Neural cell (in vitro differentiated cells): Measurements from ENCODE around the gene ENO3.

Source experiments
- EP300 ChIP-seq: fragments of 450-650 bp; conservative IDR thresholded peaks from 2 replicates; pipeline ENCODE4 v1.6.1; 2014; ENCODE audit warnings: antibody characterized with exemption, mild to moderate bottlenecking, moderate library complexity; ENCODE audit not compliant: poor library complexity, severe bottlenecking
- EZH2 ChIP-seq: fragments of 200-600, 300-800 bp; shearing (Covaris generic), sonication (generic); IDR thresholded peaks from 2 replicates; pipeline ENCODE4 v1.6.1; 2014; ENCODE audit warnings: antibody characterized with exemption, low read length, borderline replicate concordance, mild to moderate bottlenecking; ENCODE audit not compliant: insufficient read depth, poor library complexity, severe bottlenecking
- POLR2AphosphoS5 ChIP-seq: IDR thresholded peaks from 2 replicates; pipeline ENCODE4 v1.6.1; 2012
- RAD21 ChIP-seq: fragments of 450-650 bp; conservative IDR thresholded peaks from 2 replicates; pipeline ENCODE4 v1.6.1; 2014; ENCODE audit warnings: antibody characterized with exemption, mild to moderate bottlenecking, moderate library complexity
- TF ChIP-seq, protein P1 (sequence below): fragments of 450-650 bp; IDR thresholded peaks from 2 replicates; pipeline ENCODE4 v1.5.1; 2014; ENCODE audit warnings: antibody characterized with exemption, mild to moderate bottlenecking, moderate library complexity; ENCODE audit not compliant: poor library complexity, severe bottlenecking
- TF ChIP-seq, protein P2 (sequence below): IDR thresholded peaks from 2 replicates; pipeline ENCODE4 v1.6.1; 2012; ENCODE audit warnings: borderline replicate concordance

DNA sequence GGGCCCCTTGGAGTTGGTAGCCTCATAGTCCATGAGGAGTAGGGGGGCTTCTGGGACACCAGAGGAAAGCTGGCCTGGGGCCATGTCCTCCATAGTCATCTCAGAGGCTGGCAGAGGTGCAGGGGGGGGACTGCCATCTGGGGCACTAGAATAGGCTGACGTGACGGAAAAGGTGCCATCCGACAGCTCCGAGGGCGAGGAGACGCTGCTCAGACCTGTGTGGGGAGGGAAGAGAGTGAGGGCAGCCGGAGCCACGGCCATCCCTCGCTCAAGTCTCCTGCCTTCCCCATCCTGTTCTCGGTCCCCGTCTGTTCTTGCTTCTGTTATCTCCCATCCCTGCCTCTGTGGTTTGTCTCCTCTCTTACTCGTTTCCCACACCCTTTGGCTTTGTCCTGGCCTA lies 21.4 kb downstream of the ENO3 start:
- no peak for TF ChIP-seq EP300
- no peak for TF ChIP-seq RAD21
- TF ChIP-seq POLR2AphosphoS5 = no peak
- TF ChIP-seq, protein P1, sequence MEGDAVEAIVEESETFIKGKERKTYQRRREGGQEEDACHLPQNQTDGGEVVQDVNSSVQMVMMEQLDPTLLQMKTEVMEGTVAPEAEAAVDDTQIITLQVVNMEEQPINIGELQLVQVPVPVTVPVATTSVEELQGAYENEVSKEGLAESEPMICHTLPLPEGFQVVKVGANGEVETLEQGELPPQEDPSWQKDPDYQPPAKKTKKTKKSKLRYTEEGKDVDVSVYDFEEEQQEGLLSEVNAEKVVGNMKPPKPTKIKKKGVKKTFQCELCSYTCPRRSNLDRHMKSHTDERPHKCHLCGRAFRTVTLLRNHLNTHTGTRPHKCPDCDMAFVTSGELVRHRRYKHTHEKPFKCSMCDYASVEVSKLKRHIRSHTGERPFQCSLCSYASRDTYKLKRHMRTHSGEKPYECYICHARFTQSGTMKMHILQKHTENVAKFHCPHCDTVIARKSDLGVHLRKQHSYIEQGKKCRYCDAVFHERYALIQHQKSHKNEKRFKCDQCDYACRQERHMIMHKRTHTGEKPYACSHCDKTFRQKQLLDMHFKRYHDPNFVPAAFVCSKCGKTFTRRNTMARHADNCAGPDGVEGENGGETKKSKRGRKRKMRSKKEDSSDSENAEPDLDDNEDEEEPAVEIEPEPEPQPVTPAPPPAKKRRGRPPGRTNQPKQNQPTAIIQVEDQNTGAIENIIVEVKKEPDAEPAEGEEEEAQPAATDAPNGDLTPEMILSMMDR = no peak
- no peak for TF ChIP-seq EZH2
- TF ChIP-seq, protein P2, sequence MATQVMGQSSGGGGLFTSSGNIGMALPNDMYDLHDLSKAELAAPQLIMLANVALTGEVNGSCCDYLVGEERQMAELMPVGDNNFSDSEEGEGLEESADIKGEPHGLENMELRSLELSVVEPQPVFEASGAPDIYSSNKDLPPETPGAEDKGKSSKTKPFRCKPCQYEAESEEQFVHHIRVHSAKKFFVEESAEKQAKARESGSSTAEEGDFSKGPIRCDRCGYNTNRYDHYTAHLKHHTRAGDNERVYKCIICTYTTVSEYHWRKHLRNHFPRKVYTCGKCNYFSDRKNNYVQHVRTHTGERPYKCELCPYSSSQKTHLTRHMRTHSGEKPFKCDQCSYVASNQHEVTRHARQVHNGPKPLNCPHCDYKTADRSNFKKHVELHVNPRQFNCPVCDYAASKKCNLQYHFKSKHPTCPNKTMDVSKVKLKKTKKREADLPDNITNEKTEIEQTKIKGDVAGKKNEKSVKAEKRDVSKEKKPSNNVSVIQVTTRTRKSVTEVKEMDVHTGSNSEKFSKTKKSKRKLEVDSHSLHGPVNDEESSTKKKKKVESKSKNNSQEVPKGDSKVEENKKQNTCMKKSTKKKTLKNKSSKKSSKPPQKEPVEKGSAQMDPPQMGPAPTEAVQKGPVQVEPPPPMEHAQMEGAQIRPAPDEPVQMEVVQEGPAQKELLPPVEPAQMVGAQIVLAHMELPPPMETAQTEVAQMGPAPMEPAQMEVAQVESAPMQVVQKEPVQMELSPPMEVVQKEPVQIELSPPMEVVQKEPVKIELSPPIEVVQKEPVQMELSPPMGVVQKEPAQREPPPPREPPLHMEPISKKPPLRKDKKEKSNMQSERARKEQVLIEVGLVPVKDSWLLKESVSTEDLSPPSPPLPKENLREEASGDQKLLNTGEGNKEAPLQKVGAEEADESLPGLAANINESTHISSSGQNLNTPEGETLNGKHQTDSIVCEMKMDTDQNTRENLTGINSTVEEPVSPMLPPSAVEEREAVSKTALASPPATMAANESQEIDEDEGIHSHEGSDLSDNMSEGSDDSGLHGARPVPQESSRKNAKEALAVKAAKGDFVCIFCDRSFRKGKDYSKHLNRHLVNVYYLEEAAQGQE = no peak
